Adipocyte (in vitro differentiated cells): Measurements from ENCODE around the gene WNT5B.

Source experiments
- DNase-seq: peaks from one replicate; pipeline ENCODE4 v3.0.0-alpha.2; 2015; ENCODE audit warnings: low read depth
- H3K27me3 ChIP-seq: replicated peaks from 2 replicates; pipeline ENCODE4 v1.7.0; 2013; ENCODE audit warnings: mild to moderate bottlenecking, low read length, moderate library complexity; ENCODE audit not compliant: control insufficient read depth, insufficient read depth
- H3K36me3 ChIP-seq: 2 replicates; pipeline ENCODE4 v1.7.0; 2013; ENCODE audit warnings: low read length, mild to moderate bottlenecking, moderate library complexity; ENCODE audit not compliant: control insufficient read depth, insufficient read depth, severe bottlenecking
- H3K4me1 ChIP-seq: 2 replicates; pipeline ENCODE4 v1.7.0; 2013; ENCODE audit warnings: mild to moderate bottlenecking, low read length, moderate library complexity; ENCODE audit not compliant: control insufficient read depth, insufficient read depth
- H3K4me3 ChIP-seq: 2 replicates; pipeline ENCODE4 v1.7.0; 2013; ENCODE audit warnings: mild to moderate bottlenecking, low read length, moderate library complexity
- H3K9ac ChIP-seq: 2 replicates; pipeline ENCODE4 v1.7.0; 2013; ENCODE audit warnings: mild to moderate bottlenecking, low read length, moderate library complexity
- H3K9me3 ChIP-seq: 2 replicates; pipeline ENCODE4 v1.7.0; 2013; ENCODE audit warnings: mild to moderate bottlenecking, low read length, moderate library complexity; ENCODE audit not compliant: control insufficient read depth

WNT5B gene

DNA sequence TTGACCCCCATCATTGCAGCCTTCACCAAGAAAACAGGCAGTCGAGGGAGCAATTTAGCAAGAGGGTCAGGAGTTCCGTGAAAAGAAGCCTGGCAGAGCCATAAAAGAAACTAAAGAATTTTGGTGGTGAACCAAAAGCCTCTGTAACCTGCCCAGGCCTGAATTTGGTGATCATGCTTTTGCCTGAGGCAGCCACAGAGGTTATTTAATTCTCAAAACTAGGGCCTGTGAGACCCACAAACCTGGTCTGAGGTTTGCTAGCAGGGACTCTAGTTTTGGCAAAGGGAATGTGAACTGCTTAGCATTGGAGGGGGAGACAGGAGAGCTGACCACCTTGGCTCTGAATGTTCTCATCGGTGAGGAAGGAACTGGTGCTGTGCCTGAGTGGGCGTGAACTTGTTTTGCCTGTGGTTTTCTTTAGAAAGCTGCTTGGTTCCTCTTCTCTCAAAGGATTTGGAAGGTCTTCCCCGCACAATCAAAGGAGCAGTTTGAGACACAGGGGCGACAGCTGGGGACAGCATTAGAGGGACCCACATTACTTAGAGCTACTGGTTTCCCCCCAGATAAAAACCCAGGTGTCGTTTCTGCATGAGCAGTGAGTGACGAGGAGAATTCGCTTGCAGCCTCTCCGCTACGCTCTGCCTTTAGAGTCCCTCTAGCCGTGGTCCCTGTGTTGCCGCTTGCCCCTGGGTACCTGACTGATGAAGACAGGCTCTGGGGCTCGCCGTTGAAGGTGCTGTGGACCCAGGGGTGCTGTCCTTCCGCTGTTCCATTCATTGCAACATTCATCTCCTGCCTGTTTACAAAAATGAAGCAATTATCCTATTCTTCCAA lies 12.6 kb upstream of the WNT5B start:
- Histone ChIP-seq H3K4me3 (no peak overlapping the region), H3K27me3 (no peaks in the 10 kb centered on the region), H3K9ac (no peak overlapping the region), H3K9me3 (no peaks in the 10 kb centered on the region), H3K36me3 (no peaks in the 10 kb centered on the region), H3K4me1 (peaks cover 32% of the 10 kb centered on the region)
- DNase-seq: no peak

DNA sequence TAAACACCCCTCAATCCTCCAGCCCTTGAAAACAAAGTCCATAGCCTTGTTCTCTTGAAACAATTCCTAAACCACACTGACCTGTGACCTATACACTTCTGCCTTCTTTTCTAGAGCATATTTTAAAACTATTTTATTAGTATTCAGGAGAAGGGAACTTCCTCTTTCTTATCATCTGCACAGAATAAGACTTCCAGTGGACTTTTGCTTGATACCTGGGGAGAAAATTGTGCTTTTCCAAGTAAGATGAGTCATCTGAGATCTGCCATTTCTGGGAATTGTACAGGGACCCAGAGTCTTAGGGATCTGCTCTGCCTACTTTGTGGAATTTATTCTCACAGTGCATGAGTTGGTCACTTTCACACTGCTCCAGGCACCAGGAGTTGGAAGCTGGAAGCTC lies 10.5 kb upstream of the WNT5B start:
- Histone ChIP-seq H3K4me1 (peaks cover 17% of the 10 kb centered on the region), H3K36me3 (no peaks in the 10 kb centered on the region), H3K9ac (no peak overlapping the region), H3K27me3 (no peaks in the 10 kb centered on the region), H3K4me3 (peak overlapping the region; percentile 24), H3K9me3 (no peaks in the 10 kb centered on the region)
- no peak for DNase-seq

DNA sequence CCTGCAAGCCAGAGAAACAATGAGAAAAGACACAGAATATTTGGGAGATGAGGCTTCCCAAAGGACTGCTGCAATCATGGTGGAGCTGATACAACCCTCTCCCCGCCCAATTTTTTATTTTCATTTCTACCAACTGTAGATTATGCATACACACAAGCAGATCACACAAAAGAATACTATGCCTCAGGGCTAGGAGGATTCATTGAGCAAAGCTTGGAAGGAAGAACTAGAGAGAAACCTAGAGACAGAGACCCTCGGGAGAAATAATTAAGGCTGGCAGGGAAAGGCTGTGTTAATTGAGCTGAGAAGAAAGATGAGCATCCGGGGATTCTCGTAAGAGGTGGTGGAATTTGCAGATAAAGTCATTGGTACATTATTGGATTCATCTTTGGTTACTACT lies 9.9 kb upstream of the WNT5B start:
- Histone ChIP-seq H3K4me1 (peaks cover 17% of the 10 kb centered on the region), H3K27me3 (no peaks in the 10 kb centered on the region), H3K4me3 (peak overlapping the region; percentile 57), H3K9me3 (no peaks in the 10 kb centered on the region), H3K36me3 (no peaks in the 10 kb centered on the region), H3K9ac (peak overlapping the region; percentile 44)
- no peak for DNase-seq

DNA sequence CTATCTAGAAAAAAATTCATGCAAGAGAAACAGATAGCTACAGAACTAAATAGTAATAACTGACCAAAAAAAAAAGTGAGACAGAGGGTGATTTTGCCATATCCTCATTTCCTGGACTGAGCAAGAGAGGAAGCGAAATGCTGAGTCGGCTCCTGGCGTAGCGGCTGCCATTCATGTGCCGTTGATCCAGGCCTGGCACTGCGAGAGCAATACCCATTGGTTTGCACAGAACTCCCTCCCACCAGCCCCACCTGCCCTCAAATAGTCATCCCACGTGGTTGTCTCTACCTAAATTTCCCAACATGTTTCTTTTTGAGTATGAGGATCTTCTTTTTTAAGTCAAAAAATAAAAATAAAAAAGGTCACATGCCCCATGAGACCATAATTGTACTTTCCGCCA lies 9.4 kb upstream of the WNT5B start:
- no peaks in the 10 kb centered on the region for H3K27me3 ChIP-seq
- H3K4me1 ChIP-seq: peaks cover 17% of the 10 kb centered on the region
- no peaks in the 10 kb centered on the region for H3K9me3 ChIP-seq
- H3K36me3 ChIP-seq: no peaks in the 10 kb centered on the region
- peak overlapping the region; percentile 57 for H3K4me3 ChIP-seq
- H3K9ac ChIP-seq: peak overlapping the region; percentile 44
- no peak for DNase-seq

DNA sequence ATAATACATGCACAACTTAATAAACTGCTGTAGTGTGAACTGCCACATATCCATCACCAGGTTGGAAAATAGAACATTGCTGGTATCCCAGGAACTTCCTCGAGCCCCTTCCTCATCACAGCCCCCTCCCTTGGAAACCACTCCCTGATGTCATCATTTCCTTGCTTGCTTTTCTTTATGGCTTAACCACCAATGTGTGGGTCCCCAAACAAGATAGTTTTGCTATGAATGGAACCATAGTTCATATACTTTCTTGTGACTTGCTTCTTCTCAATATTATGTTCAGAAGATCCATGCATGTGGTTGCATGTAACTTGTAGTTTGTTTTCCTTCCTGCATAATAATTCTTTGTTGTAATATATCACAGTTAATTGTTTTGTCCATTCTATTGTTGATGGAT lies 8.9 kb upstream of the WNT5B start:
- H3K36me3 ChIP-seq: no peaks in the 10 kb centered on the region
- peaks cover 19% of the 10 kb centered on the region for H3K4me1 ChIP-seq
- DNase-seq: no peak
- H3K9me3 ChIP-seq: no peaks in the 10 kb centered on the region
- no peaks in the 10 kb centered on the region for H3K27me3 ChIP-seq
- H3K9ac ChIP-seq: no peak overlapping the region
- no peak overlapping the region for H3K4me3 ChIP-seq

DNA sequence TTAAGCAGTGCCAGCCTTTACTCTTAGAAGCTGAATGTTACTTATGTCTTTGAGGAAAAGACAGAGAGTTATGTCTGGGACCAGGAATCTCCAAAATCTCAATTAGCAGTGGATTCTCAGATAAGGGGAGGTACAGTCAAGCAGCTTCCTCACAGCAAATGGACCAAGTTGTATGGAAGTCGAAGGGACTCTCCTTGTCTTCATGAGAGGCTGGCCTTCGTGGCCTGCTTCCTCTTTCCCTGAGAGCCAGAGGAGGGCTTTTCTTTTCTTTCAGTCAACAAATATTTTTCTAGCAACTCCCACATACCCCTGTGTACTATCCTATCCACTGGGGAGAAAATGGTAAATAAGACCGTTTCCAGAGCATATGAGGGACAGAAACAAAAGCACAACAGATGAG lies 6.6 kb upstream of the WNT5B start:
- Histone ChIP-seq H3K27me3 (no peaks in the 10 kb centered on the region), H3K36me3 (no peaks in the 10 kb centered on the region), H3K9me3 (no peaks in the 10 kb centered on the region), H3K9ac (no peak overlapping the region), H3K4me1 (peaks cover 28% of the 10 kb centered on the region), H3K4me3 (no peak overlapping the region)
- DNase-seq: no peak

DNA sequence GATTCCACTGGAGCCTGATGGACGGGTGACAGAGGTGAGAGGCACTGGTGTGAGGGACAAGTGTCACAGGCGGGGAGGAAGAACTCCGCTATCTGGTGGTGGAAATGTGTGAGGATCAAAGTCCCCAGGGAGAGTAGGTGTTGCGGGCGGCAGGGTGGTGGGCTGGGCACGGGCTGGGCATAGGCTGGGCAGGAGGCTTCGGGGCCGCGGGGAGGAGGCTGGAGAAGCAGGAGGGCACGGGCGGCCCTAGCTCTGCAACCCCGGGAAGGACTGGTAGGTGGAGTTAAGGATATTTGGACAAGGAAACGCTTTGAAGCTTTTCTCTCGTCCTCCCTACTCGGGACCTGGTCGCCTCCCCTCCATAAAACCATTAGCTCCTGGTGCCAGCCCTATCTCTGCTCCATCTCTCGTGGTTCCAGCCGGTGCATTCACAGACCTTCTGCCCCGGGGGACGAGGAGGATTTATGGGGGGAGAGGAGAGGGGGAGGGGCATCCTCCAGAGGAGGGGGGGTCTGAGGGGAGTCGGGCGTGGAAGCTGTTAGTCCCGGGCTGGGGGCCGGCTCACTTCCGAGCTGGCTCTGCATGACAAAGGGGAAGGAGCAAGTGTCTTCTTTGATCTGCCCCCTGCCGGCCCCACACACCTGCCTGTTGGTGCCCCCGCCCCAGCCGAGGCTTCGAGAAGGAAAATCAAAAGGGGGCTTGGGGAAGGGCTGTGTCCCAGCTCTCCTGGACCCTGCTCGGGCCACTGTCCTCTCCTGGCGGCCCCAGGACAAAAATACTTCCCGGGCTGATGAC lies 504 bp downstream of the WNT5B start:
- peak overlapping the region; percentile 67 for H3K9ac ChIP-seq
- H3K27me3 ChIP-seq: no peaks in the 10 kb centered on the region
- H3K4me1 ChIP-seq: peaks cover 24% of the 10 kb centered on the region
- no peaks in the 10 kb centered on the region for H3K36me3 ChIP-seq
- no peak for DNase-seq
- peak overlapping the region; percentile 77 for H3K4me3 ChIP-seq
- H3K9me3 ChIP-seq: no peaks in the 10 kb centered on the region

DNA sequence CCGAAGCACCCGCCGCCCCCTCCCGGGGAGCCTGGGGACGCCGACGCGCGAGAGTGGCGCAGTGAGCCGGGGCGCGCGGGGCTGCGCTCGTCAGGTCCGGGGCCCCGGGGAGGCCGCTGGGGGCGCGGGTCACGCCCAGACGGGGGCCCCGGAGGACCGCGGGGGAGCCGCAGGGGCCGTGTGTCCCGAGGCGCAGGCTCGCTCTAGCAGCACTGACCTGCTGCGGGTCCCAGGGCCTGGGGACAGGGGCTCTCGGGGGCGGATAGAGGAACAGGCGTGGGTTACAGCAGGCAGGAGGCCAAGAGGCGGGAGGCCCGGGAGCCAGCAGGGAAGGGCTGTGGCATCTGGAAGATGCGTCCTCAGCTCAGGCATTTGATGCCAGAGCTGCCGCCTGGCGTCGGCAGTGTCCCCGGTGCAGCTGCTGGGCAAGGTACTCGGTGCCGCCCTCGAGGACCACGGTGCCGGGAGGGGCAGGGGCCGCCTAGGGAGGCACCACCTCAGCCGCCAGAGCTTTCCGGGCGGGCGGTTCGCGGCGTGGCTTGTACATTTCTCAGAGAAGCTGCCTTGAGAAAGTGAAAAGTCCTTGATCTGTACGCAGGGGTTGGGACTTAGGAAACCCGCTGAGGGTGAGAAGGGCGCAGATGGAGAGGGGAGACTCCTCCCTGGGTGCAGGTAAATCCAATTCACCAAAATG lies 1.2 kb downstream of the WNT5B start:
- Histone ChIP-seq H3K4me1 (peaks cover 24% of the 10 kb centered on the region), H3K4me3 (peak overlapping the region; percentile 77), H3K9me3 (no peaks in the 10 kb centered on the region), H3K36me3 (no peaks in the 10 kb centered on the region), H3K27me3 (no peaks in the 10 kb centered on the region), H3K9ac (peak overlapping the region; percentile 67)
- DNase-seq: peak; percentile 28

DNA sequence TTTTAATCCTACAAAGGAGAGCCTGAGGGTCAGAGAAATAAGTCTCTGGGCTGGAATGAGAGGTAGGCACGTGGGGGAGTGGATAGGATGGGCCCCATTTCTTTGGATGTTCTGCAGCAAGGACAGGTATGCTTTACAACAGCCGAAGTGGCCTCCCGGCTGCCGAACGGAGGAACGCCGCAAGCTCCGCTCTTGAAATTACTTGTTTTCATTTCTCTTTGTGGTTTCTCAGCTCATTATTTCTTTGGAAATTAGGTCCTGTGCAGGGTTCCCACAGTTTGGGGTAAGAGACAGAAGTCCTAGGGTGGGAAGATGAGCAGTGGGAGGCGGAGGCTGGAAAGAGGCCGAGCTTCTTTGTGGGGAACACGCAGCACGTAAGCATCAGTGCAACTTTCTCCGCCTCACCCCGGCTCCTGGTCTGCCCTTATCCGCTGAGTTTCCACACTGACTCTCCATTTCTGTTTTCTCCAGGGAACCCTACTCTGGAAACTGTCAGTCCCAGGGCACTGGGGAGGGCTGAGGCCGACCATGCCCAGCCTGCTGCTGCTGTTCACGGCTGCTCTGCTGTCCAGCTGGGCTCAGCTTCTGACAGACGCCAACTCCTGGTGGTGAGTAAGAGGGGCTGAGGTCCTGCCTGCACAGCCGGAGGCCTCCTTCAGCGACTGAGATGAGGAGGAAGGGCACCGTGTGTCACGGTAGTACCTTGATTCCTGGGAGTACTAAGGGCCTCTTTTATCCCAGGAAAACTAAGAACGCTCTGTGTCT lies 2.0 kb downstream of the WNT5B start:
- no peaks in the 10 kb centered on the region for H3K9me3 ChIP-seq
- H3K36me3 ChIP-seq: no peaks in the 10 kb centered on the region
- no peaks in the 10 kb centered on the region for H3K27me3 ChIP-seq
- peak overlapping the region; percentile 77 for H3K4me3 ChIP-seq
- DNase-seq: no peak
- peaks cover 17% of the 10 kb centered on the region for H3K4me1 ChIP-seq
- H3K9ac ChIP-seq: peak overlapping the region; percentile 67

DNA sequence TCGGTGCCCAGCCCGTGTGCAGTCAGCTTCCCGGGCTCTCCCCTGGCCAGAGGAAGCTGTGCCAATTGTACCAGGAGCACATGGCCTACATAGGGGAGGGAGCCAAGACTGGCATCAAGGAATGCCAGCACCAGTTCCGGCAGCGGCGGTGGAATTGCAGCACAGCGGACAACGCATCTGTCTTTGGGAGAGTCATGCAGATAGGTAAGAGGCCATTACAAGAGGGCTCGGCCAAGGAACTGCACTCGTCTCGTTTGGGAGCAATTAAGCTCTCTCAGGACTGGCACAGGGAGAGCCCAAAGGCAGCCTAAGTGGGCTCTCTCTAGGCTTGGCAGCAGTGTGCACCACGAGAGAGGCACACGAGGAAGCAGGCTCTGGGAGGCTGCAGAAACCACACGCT lies 3.7 kb downstream of the WNT5B start:
- DNase-seq: no peak
- Histone ChIP-seq H3K9ac (no peak overlapping the region), H3K36me3 (no peaks in the 10 kb centered on the region), H3K4me1 (peaks cover 17% of the 10 kb centered on the region), H3K4me3 (no peak overlapping the region), H3K27me3 (no peaks in the 10 kb centered on the region), H3K9me3 (no peaks in the 10 kb centered on the region)
